Body of pancreas (tissue), 4 donors: ENCODE data around the gene FOXK1.

Experiments used
- CTCF ChIP-seq, 7 experiments: fragments of 450-650 bp in 4 of 7; fragments of 200-600 bp in 3 of 7; sonication (generic) in 3 of 7; IDR thresholded peaks; one replicate each; pipeline ENCODE4 v1.5.1; 2016 to 2019; ENCODE audit warnings: antibody characterized with exemption in 7 of 7
- POLR2A ChIP-seq, 3 donors: fragments of 450-650 bp; IDR thresholded peaks; one replicate each; pipeline ENCODE4 v1.6.1; 2016; ENCODE audit warnings: antibody characterized with exemption in 3 of 3, mild to moderate bottlenecking in 2 of 3

GRCh38 chr7:4762121-4763055 is 80.3 kb downstream of the FOXK1 start:
- TF ChIP-seq CTCF (IDR thresholded peaks at IDR 0.05): no peak
- no peak for TF ChIP-seq POLR2A (IDR thresholded peaks at IDR 0.05)
